GM23248 (cell line): Measurements from ENCODE around the gene DYRK1B. TPM values are rescaled to one million over a fixed set of nuclear protein-coding genes. Genes with fewer than 3 reads are reported as not detected.
A peak's percentile ranks its signal among the peaks of the same experiment; 100 is the strongest.
"Not testable (repeated sequence)": the region's sequence is repeated elsewhere in the genome, so short reads cannot be mapped to it uniquely, and the experiment has no call there.

Source experiments
- DNase-seq: peaks from one replicate; pipeline ENCODE4 v3.0.0-alpha.2; 2015
- H2AFZ ChIP-seq: fragments of 200-600 bp; sonication (generic); 2 replicates; pipeline ENCODE4 v1.6.1; 2016; ENCODE audit warnings: antibody characterized with exemption
- H3F3A ChIP-seq: fragments of 200-600 bp; sonication (generic); 2 replicates; pipeline ENCODE4 v1.6.1; 2016; ENCODE audit warnings: mild to moderate bottlenecking, antibody characterized with exemption, mixed run types; ENCODE audit not compliant: insufficient read depth
- H3K27ac ChIP-seq: fragments of 200-600 bp; sonication (generic); 2 replicates; pipeline ENCODE4 v1.5.1; 2016; ENCODE audit warnings: mild to moderate bottlenecking
- H3K27me3 ChIP-seq: fragments of 200-600 bp; sonication (generic); replicated peaks from 2 replicates; pipeline ENCODE4 v1.6.1; 2016; ENCODE audit warnings: mild to moderate bottlenecking; ENCODE audit not compliant: insufficient read depth
- H3K36me3 ChIP-seq: fragments of 200-600 bp; sonication (generic); 2 replicates; pipeline ENCODE4 v1.6.1; 2016; ENCODE audit warnings: low read depth, mild to moderate bottlenecking
- H3K4me1 ChIP-seq: fragments of 200-600 bp; sonication (generic); 2 replicates; pipeline ENCODE4 v1.6.1; 2016; ENCODE audit warnings: mild to moderate bottlenecking; ENCODE audit not compliant: insufficient read depth
- H3K4me2 ChIP-seq: fragments of 200-600 bp; sonication (generic); one replicate; pipeline ENCODE4 v1.6.1; 2016; ENCODE audit warnings: mild to moderate bottlenecking; ENCODE audit not compliant: unreplicated experiment
- H3K4me3 ChIP-seq: fragments of 200-600 bp; sonication (generic); 2 replicates; pipeline ENCODE4 v1.5.1; 2016; ENCODE audit warnings: mild to moderate bottlenecking
- H3K79me2 ChIP-seq: fragments of 200-600 bp; sonication (generic); 2 replicates; pipeline ENCODE4 v1.6.1; 2016; ENCODE audit warnings: mild to moderate bottlenecking; ENCODE audit not compliant: insufficient read depth
- H3K9ac ChIP-seq: fragments of 200-600 bp; sonication (generic); 2 replicates; pipeline ENCODE4 v1.6.1; 2016; ENCODE audit warnings: mild to moderate bottlenecking
- H3K9me2 ChIP-seq: fragments of 200-600 bp; sonication (generic); 2 replicates; pipeline ENCODE4 v1.6.1; 2016; ENCODE audit warnings: mixed run types, mild to moderate bottlenecking, moderate library complexity; ENCODE audit not compliant: insufficient read depth
- H3K9me3 ChIP-seq: fragments of 200-600 bp; sonication (generic); one replicate; pipeline ENCODE4 v1.6.1; 2017; ENCODE audit warnings: low read depth
- H4K20me1 ChIP-seq: fragments of 200-600 bp; sonication (generic); 2 replicates; pipeline ENCODE4 v1.6.0; 2016; ENCODE audit not compliant: insufficient read depth
- EZH2 ChIP-seq: fragments of 200-600 bp; sonication (generic); IDR thresholded peaks from 2 replicates; pipeline ENCODE4 v1.6.1; 2018; ENCODE audit warnings: antibody characterized with exemption, mild to moderate bottlenecking; ENCODE audit not compliant: insufficient read depth, poor library complexity, severe bottlenecking
- EZH2phosphoT487 ChIP-seq: fragments of 200-600 bp; sonication (generic); IDR thresholded peaks from 2 replicates; pipeline ENCODE4 v1.6.1; 2018; ENCODE audit warnings: antibody characterized with exemption, moderate library complexity, mild to moderate bottlenecking, low read depth; ENCODE audit not compliant: insufficient read depth
- WGBS, 2 experiments: methylation state at CpG; one replicate each; pipeline ENCODE4 v1.1.6; 2015 to 2017; ENCODE audit warnings: low lambda C conversion rate in 2 of 2, low coverage in 1 of 2; ENCODE audit errors: missing lambda C conversion rate in 2 of 2; 5-methylcytosine and 5-hydroxymethylcytosine counted together
- in situ Hi-C: fragments of 300-500 bp; cut with MboI; formaldehyde crosslinking; loops from 2 replicates; pipeline ENCODE4 v1.15.0; 2020
- polyA plus RNA-seq: library from polyadenylated mRNA; unstranded; fragments of >200 nt; fragmentation: Nextera tagmentation; extraction: Ambion mirVana; gene quantifications from 2 replicates; pipeline ENCODE4 v1.2.1, GENCODE V29; 2016
- total RNA-seq: library from RNA; depleted of rRNA; stranded (reverse); fragments of >200 nt; shearing (Covaris generic); gene quantifications from 2 replicates; pipeline ENCODE4 v1.2.3, GENCODE V29; 2014; rRNA removed

DYRK1B gene
- total RNA-seq = 9.4 and 11.1 TPM in 2 replicates
- polyA plus RNA-seq = 14.9 and 15.0 TPM in 2 replicates

DNA sequence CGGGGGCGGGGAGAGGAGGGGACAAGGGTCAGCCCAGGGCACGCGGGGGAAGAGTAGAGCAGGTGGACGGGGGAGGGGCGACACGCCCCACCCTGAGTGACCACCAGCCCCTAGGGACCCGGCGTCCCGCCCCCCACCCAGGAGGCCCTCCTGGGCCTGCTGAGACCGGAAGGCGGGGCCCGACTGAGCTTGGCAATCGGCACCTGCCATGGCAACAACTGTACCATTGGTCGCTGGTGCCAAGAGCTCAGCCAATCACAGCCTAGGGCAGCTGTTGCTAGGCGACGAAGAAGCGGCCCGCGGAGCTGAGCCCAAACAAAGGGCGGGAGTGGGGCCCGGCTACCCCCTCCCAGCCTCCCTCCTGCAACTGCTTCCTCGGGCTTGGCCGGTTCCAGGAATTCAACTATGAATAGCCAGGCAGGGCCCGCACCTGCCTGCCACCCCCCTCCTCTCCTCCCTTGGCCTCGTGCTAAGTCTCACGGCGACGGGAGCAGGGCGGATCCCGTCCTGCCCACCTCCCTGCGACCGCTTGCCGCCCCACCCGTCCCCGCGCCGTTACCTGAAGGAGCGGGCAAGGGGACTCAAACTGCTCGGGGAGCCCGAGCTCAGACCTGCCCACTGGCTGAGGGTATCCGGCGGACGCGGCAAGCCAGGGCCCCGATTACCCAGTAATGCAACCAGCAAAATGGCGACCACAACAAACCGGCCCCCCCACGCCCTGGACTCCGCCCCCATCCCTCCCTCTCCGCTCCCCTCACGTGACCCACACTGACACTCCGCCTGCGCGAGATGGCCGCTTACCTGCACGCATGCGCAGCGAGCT lies at the start of gene DYRK1B:
DYRK1B (minus strand) TSS at position 699 of the 823 bp plus-strand sequence. CDS start 2,295 bp downstream, outside the sequence.
- WGBS, 2 experiments = 2 to 3% methylated on average over 39 to 55 of the region's 59 CpGs
- DNase-seq = peak; percentile 99
- Histone ChIP-seq H4K20me1 (no peaks in the 10 kb centered on the region), H3K27ac (peak within 1 kb of the TSS; percentile 90), H3K79me2 (peaks cover 42% of the 10 kb centered on the region), H3F3A (0 out of 2 replicates have a peak, but pooled peaks cover 8% of the 10 kb centered on the region), H3K9me2 (no peaks in the 10 kb centered on the region), H3K9ac (peak within 1 kb of the TSS; percentile 95), H3K4me1 (peaks cover 11% of the 10 kb centered on the region; the same call in 1 of the 2 replicates), H3K9me3 (no peaks in the 10 kb centered on the region), H2AFZ (peak within 1 kb of the TSS; percentile 82), H3K4me3 (peak within 1 kb of the TSS; percentile 88), H3K27me3 (no peaks in the 10 kb centered on the region), H3K36me3 (peaks cover 31% of the 10 kb centered on the region), H3K4me2 (peak within 1 kb of the TSS; percentile 64)
- in situ Hi-C loops = no loop called here
- no peak for TF ChIP-seq EZH2
- no peak for TF ChIP-seq EZH2phosphoT487

DNA sequence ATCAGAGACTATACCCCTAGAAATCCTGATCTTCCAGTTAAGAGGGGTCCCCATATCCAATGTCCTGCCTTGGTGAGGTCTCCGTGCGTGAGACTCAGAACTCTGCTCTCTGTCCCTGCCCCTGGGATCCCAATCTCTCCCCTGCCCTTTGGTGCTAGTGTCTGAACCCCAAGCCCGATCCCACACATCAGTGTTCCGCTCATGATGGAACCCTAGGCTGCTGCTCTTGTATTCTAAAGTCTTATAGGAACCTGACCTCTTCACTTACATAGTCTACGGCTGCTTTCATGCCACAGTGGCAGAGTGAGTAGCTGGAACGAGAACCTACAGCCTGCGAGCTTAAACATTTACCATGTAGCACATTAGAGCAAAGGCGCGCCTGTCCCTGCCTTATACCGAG lies 48.7 kb upstream of the DYRK1B start:
- H3F3A ChIP-seq, H3K27me3 ChIP-seq, H3K9me2 ChIP-seq, H3K36me3 ChIP-seq, in situ Hi-C loops, H3K4me2 ChIP-seq, H2AFZ ChIP-seq, H4K20me1 ChIP-seq, DNase-seq, H3K79me2 ChIP-seq, H3K4me1 ChIP-seq, H3K9ac ChIP-seq, H3K27ac ChIP-seq, H3K4me3 ChIP-seq, H3K9me3 ChIP-seq: not testable (repeated sequence)
- 51 to 59% methylated on average over 7 of the region's 10 CpGs for WGBS, 2 experiments

DNA sequence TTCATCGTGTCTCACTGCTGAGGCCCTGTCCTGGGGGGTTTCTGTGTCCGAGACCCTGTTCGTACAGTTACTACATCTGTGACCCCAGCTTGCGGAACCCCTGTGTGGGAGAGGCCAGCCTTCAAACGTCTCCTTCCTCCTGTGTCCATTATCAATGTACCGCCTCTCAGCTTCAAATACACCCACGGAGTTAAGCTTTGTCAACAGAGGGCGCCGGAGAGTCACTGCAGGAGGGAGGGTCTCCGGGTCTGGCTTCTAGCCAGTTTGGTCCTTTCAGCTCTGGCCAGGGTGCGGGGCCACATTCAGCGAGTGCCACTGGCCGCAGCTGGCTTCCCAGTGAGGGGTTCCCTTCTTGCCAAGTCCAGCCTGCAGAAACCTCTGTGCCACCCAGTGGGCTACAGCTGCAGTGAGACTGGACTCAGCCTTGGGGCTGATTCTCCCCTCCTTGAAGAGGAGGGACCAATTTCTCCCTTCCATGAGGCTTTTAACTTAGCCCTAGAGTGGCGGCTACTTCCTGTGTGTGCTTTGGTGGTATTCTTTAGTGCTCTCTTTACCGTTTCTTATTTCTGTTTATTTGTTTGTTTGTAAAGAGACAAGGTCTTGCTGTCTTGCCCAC lies 47.6 kb upstream of the DYRK1B start:
- H3K9ac ChIP-seq, H3K4me2 ChIP-seq, H3K9me3 ChIP-seq, H2AFZ ChIP-seq, H3K27ac ChIP-seq, H3F3A ChIP-seq, H3K27me3 ChIP-seq, H3K9me2 ChIP-seq, H3K4me3 ChIP-seq, in situ Hi-C loops, H3K36me3 ChIP-seq, H3K4me1 ChIP-seq, H3K79me2 ChIP-seq, H4K20me1 ChIP-seq: not testable (repeated sequence)
- peak; percentile 37 for DNase-seq
- 9 to 11% methylated on average over 14 to 15 of the region's 15 CpGs for WGBS, 2 experiments

DNA sequence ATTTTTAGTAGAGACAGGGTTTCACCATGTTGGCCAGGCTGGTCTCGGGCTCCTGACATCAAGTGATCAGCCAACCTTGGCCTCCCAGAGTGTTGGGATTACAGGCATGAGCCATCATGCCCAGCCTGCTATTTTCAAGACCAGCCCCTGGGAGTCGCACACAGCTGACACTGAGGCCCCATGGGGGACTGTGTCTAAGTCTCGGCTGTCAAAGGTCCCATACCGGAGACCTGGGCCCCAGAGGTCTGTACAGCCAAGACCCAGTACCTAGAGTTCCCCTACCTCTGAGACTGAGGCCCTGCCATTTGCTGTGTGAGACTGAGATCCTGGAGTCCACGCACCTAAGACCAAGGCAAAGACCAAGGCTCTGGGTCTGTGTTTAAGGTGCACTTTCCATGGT lies 46.3 kb upstream of the DYRK1B start:
- DNase-seq, H3K9ac ChIP-seq, H3K36me3 ChIP-seq, H3K4me3 ChIP-seq, in situ Hi-C loops, H3K4me2 ChIP-seq, H3K4me1 ChIP-seq, H4K20me1 ChIP-seq, H3K27me3 ChIP-seq, H3K27ac ChIP-seq, H3K9me3 ChIP-seq, H3K9me2 ChIP-seq, H3F3A ChIP-seq, H3K79me2 ChIP-seq, H2AFZ ChIP-seq: not testable (repeated sequence)
- WGBS, 2 experiments = 47 to 60% methylated on average over 4 to 5 of the region's 5 CpGs

DNA sequence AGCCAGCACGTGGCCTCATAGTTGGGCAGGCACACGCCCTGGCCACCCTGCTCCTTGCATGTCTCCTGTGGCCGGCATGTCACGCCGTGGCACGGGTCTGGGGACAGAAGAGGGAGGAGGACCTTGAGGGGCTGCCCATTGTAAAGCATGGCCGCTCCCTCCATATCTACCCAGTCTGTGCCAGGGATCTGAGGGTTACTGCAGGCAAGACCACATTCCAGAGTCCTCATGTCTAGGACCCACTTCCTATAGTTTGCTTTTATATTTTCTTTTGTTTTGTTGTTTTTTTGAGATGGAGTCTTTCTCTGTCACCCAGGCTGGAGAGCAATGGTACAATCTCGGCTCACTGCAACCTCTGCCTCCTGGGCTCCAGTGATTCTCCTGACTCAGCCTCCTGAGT lies 45.8 kb upstream of the DYRK1B start:
- 72 to 80% methylated on average over 2 to 6 of the region's 8 CpGs for WGBS, 2 experiments
- H3K4me2 ChIP-seq, H3K79me2 ChIP-seq, H3K4me1 ChIP-seq, H3K9me2 ChIP-seq, in situ Hi-C loops, H3K9ac ChIP-seq, H3K4me3 ChIP-seq, H4K20me1 ChIP-seq, H3K27me3 ChIP-seq, H2AFZ ChIP-seq, H3K27ac ChIP-seq, DNase-seq, H3F3A ChIP-seq, H3K36me3 ChIP-seq, H3K9me3 ChIP-seq: not testable (repeated sequence)

DNA sequence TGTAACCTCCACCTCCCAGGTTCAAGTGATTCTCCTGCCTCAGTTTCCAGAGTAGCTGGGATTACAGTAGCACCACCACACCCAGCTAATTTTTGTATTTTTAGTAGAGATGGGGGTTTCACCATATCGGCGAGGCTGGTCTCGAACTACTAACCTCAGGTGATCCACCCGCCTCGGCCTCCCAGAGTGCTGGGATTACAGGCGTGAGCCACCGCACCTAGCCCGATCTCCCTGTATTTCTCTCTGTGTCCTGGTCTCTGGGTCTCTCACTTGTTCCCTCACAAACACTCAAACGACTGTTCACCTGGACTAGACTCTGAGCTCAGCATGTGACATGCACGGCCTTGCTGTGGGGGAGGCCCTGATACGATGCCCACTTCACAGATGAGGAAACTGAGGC lies 44.9 kb upstream of the DYRK1B start:
- H3K9me3 ChIP-seq, H3K27ac ChIP-seq, H3K4me3 ChIP-seq, H3K36me3 ChIP-seq, H3K9me2 ChIP-seq, H3K4me2 ChIP-seq, H3K4me1 ChIP-seq, H3K9ac ChIP-seq, H3F3A ChIP-seq, DNase-seq, in situ Hi-C loops, H2AFZ ChIP-seq, H3K79me2 ChIP-seq, H4K20me1 ChIP-seq, H3K27me3 ChIP-seq: not testable (repeated sequence)
- WGBS, 2 experiments = 55 to 59% methylated on average over 11 of the region's 11 CpGs
